ENCODE data around the gene NHERF1. TPM values are rescaled to one million over a fixed set of nuclear protein-coding genes. Genes with fewer than 3 reads are reported as not detected.

The NHERF1 gene
- total RNA-seq, 1 donor: 22.1 TPM

DNA sequence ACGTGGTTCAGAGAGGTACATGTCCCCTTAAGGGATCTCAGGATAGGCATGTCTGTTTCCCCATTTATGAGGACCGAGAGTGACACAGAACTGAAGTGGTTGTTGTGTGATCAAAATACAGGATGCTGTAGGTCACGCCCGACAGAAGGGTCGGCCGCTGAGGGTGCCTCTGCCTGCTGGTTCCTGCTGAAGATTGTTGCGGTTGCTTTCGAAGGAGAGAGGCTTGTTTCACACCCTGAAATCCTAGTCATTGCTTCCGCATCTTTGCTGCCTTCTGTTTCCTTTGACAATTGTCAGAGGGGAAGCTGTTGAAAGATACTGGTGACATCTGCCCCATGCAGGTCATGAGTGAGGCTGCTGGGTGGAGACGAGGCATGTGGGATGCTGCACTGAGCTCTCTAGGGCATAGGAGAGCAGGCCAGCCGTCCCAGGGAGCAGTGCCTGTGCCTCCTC, 31.5 kb downstream of the NHERF1 start:
- no peak overlapping the region for H2AFZ ChIP-seq (ENCODE audit: low read length)
- no peaks in the 10 kb centered on the region for H3K9me3 ChIP-seq (ENCODE audit: low read depth, low read length)
- peak; percentile 32 for DNase-seq (ENCODE audit: insufficient read length, low spot score, missing footprints)
- peaks cover 43% of the 10 kb centered on the region for H3K79me2 ChIP-seq (ENCODE audit: insufficient read depth, low read length)
- H4K20me1 ChIP-seq (ENCODE audit: insufficient read depth, low read length): peaks cover 21% of the 10 kb centered on the region
- H3K4me2 ChIP-seq (ENCODE audit: insufficient read depth, low read length): no peak overlapping the region
- no peak overlapping the region for H3K27ac ChIP-seq (ENCODE audit: low read depth, low read length)
- H3K36me3 ChIP-seq (ENCODE audit: insufficient read depth, low read length): peaks cover 31% of the 10 kb centered on the region
- H3K27me3 ChIP-seq (ENCODE audit: insufficient read depth, low read length): no peaks in the 10 kb centered on the region
- no peak overlapping the region for H3K4me3 ChIP-seq (ENCODE audit: insufficient read depth, low read length)
- peaks cover 20% of the 10 kb centered on the region for H3K4me1 ChIP-seq (ENCODE audit: insufficient read depth, low read length)
- TF ChIP-seq, protein P1, sequence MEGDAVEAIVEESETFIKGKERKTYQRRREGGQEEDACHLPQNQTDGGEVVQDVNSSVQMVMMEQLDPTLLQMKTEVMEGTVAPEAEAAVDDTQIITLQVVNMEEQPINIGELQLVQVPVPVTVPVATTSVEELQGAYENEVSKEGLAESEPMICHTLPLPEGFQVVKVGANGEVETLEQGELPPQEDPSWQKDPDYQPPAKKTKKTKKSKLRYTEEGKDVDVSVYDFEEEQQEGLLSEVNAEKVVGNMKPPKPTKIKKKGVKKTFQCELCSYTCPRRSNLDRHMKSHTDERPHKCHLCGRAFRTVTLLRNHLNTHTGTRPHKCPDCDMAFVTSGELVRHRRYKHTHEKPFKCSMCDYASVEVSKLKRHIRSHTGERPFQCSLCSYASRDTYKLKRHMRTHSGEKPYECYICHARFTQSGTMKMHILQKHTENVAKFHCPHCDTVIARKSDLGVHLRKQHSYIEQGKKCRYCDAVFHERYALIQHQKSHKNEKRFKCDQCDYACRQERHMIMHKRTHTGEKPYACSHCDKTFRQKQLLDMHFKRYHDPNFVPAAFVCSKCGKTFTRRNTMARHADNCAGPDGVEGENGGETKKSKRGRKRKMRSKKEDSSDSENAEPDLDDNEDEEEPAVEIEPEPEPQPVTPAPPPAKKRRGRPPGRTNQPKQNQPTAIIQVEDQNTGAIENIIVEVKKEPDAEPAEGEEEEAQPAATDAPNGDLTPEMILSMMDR (IDR thresholded peaks at IDR 0.05; ENCODE audit: extremely low read depth, low read depth, low read length): no peak

DNA sequence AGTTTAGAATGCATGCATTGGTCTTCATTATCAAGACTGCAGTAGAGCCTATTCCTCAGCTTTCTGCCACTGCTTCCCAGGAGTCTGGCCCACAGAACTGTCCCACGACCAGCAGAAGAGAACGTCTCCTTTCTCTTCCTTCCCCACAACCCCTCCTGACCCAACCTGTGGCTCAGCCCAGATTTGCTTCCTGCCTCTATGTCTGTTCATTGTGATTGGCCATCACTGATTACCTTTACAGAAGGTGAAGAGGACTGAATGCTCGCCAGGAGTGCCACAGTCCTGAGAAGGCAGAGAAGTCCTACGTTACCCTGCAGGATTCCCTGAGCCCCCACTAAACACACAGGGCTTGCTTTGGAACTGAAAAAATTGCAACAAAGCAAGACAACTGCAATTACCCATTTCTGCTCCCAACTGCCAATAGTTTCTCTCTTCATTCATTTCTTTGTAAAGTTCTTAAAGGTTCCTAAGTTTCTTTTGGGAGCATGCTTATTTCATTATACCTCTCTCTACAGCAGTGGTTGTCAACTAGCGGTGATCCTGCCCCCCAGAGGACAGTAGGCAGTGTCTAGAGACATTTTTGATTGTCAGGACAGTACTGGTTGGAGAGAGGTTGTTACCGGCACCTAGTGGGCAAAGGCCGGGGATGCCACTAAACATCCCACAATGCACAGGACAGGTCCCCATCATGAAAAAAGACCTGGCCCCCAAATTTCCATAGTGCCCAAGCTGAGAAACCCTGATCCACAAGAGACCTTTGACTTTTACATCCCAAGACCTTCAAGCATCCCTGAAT, 32.2 kb downstream of the NHERF1 start:
- Histone ChIP-seq H3K9me3 (ENCODE audit: low read depth, low read length) (no peaks in the 10 kb centered on the region), H2AFZ (ENCODE audit: low read length) (no peak overlapping the region), H3K27me3 (ENCODE audit: insufficient read depth, low read length) (no peaks in the 10 kb centered on the region), H3K4me2 (ENCODE audit: insufficient read depth, low read length) (no peak overlapping the region), H3K4me3 (ENCODE audit: insufficient read depth, low read length) (no peak overlapping the region), H4K20me1 (ENCODE audit: insufficient read depth, low read length) (peaks cover 26% of the 10 kb centered on the region), H3K79me2 (ENCODE audit: insufficient read depth, low read length) (peaks cover 43% of the 10 kb centered on the region), H3K27ac (ENCODE audit: low read depth, low read length) (no peak overlapping the region), H3K4me1 (ENCODE audit: insufficient read depth, low read length) (peaks cover 14% of the 10 kb centered on the region), H3K36me3 (ENCODE audit: insufficient read depth, low read length) (peaks cover 38% of the 10 kb centered on the region)
- TF ChIP-seq, protein P1 (IDR thresholded peaks at IDR 0.05; ENCODE audit: extremely low read depth, low read depth, low read length): peak; percentile 50
- DNase-seq (ENCODE audit: insufficient read length, low spot score, missing footprints): peak; percentile 69

DNA sequence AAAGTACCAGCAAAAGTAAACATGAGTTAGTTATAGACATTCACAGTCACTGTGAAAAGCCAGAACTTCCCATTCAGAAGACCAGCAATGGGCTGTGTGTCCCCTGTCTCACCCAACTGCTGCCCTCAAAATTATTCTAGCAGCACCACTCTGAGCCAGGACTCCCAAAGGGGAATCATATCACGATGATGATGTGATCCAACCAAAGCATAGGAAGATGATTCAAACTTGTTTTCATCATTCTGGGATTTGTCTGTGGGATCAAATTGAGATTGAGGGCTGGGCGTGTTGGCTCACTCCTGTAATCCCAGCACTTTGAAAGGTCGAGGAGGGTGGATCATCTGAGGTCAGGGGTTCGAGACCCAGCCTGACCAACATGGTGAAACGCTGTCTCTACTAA, 34.1 kb downstream of the NHERF1 start:
- DNase-seq (ENCODE audit: insufficient read length, low spot score, missing footprints): peak; percentile 92
- H3K4me1 ChIP-seq (ENCODE audit: insufficient read depth, low read length): peaks cover 6% of the 10 kb centered on the region
- H3K4me3 ChIP-seq (ENCODE audit: insufficient read depth, low read length): no peak overlapping the region
- H2AFZ ChIP-seq (ENCODE audit: low read length): no peak overlapping the region
- H3K27me3 ChIP-seq (ENCODE audit: insufficient read depth, low read length): no peaks in the 10 kb centered on the region
- no peak overlapping the region for H3K27ac ChIP-seq (ENCODE audit: low read depth, low read length)
- H3K36me3 ChIP-seq (ENCODE audit: insufficient read depth, low read length): peaks cover 45% of the 10 kb centered on the region
- TF ChIP-seq, protein P1 (IDR thresholded peaks at IDR 0.05; ENCODE audit: extremely low read depth, low read depth, low read length): no peak
- peaks cover 29% of the 10 kb centered on the region for H3K79me2 ChIP-seq (ENCODE audit: insufficient read depth, low read length)
- peaks cover 31% of the 10 kb centered on the region for H4K20me1 ChIP-seq (ENCODE audit: insufficient read depth, low read length)
- H3K4me2 ChIP-seq (ENCODE audit: insufficient read depth, low read length): no peak overlapping the region
- H3K9me3 ChIP-seq (ENCODE audit: low read depth, low read length): no peaks in the 10 kb centered on the region

DNA sequence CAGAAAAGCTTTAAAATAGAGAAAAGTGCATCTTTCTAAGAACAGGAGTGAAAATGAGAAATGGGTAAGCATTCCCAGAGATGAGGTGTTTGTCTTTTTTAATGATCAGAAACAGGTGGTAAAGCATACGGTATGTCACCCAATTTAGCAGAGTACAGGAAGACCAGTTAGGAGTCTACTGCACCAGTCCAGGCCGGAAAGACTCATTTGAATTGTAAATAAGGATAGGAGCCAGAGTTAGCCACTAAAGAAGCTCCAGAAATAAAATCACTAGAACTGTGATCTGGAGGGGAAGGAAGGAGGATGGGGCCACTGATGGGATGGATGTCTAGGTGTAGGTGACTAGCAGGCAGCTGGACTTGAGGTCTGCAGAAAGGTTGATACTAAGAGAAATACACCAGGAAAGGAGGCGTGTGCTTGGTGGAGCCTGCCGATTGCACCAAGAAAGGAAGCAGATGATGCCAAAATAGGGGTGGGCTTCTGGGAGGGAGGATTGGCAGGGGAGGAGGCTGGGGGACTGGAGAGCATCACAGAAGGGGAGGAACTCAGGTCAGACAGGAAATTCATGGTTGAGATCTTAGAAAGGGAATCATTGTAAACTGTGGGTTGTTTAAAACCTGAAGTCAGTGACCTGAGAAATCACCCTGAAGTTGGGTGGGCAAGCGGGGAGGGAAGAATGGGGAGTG, 35.8 kb downstream of the NHERF1 start:
- Histone ChIP-seq H3K27ac (ENCODE audit: low read depth, low read length) (no peak overlapping the region), H4K20me1 (ENCODE audit: insufficient read depth, low read length) (peaks cover 23% of the 10 kb centered on the region), H3K4me3 (ENCODE audit: insufficient read depth, low read length) (no peak overlapping the region), H3K27me3 (ENCODE audit: insufficient read depth, low read length) (no peaks in the 10 kb centered on the region), H3K79me2 (ENCODE audit: insufficient read depth, low read length) (peaks cover 18% of the 10 kb centered on the region), H2AFZ (ENCODE audit: low read length) (no peak overlapping the region), H3K36me3 (ENCODE audit: insufficient read depth, low read length) (peaks cover 40% of the 10 kb centered on the region), H3K4me2 (ENCODE audit: insufficient read depth, low read length) (no peak overlapping the region), H3K4me1 (ENCODE audit: insufficient read depth, low read length) (peaks cover 3% of the 10 kb centered on the region), H3K9me3 (ENCODE audit: low read depth, low read length) (no peaks in the 10 kb centered on the region)
- TF ChIP-seq, protein P1 (IDR thresholded peaks at IDR 0.05; ENCODE audit: extremely low read depth, low read depth, low read length): no peak
- DNase-seq (ENCODE audit: insufficient read length, low spot score, missing footprints): peak; percentile 17
